ENCODE data around the gene GPX7.

GPX7 gene

GRCh38 chr1:52600533-52601179 lies 1.5 kb upstream of the GPX7 start:
- no peak overlapping the region for H3K4me3 ChIP-seq (ENCODE audit: low read depth in 1 of 2, low read length in 2 of 2)
- H3K36me3 ChIP-seq (ENCODE audit: control insufficient read depth in 1 of 2, insufficient read depth in 2 of 2, low read length in 2 of 2) = no peaks in the 10 kb centered on the region
- no peaks in the 10 kb centered on the region for H3K9me3 ChIP-seq (ENCODE audit: control insufficient read depth in 1 of 2, low read length in 2 of 2)
- H3K27ac ChIP-seq (ENCODE audit: low read depth, low read length) = no peak overlapping the region
- no peaks in the 10 kb centered on the region for H3K27me3 ChIP-seq (ENCODE audit: control insufficient read depth in 1 of 2, insufficient read depth in 2 of 2, low read length in 2 of 2)
- H3K4me1 ChIP-seq (ENCODE audit: control insufficient read depth in 1 of 2, insufficient read depth in 2 of 2, low read length in 2 of 2) = peaks cover 0 to 24% of the 10 kb centered on the region in 2 donors
- no peak overlapping the region for H3K9ac ChIP-seq (ENCODE audit: low read depth in 1 of 2, low read length in 2 of 2)

GRCh38 chr1:52601519-52601918 lies 652 bp upstream of the GPX7 start:
- Histone ChIP-seq H3K36me3 (ENCODE audit: control insufficient read depth in 1 of 2, insufficient read depth in 2 of 2, low read length in 2 of 2) (peaks cover 0 to 5% of the 10 kb centered on the region in 2 donors), H3K27ac (ENCODE audit: low read depth, low read length) (no peak overlapping the region), H3K9ac (ENCODE audit: low read depth in 1 of 2, low read length in 2 of 2) (peak overlapping the region in 1 of 2 donors; percentile 63), H3K27me3 (ENCODE audit: control insufficient read depth in 1 of 2, insufficient read depth in 2 of 2, low read length in 2 of 2) (no peaks in the 10 kb centered on the region), H3K4me3 (ENCODE audit: low read depth in 1 of 2, low read length in 2 of 2) (peak overlapping the region; percentile 65 to 68), H3K4me1 (ENCODE audit: control insufficient read depth in 1 of 2, insufficient read depth in 2 of 2, low read length in 2 of 2) (peaks cover 0 to 24% of the 10 kb centered on the region in 2 donors), H3K9me3 (ENCODE audit: control insufficient read depth in 1 of 2, low read length in 2 of 2) (no peaks in the 10 kb centered on the region)

- Histone ChIP-seq H3K27ac (ENCODE audit: low read depth, low read length) (no peak overlapping the region), H3K4me1 (ENCODE audit: control insufficient read depth in 1 of 2, insufficient read depth in 2 of 2, low read length in 2 of 2) (peaks cover 0 to 24% of the 10 kb centered on the region in 2 donors), H3K4me3 (ENCODE audit: low read depth in 1 of 2, low read length in 2 of 2) (peak overlapping the region; percentile 65 to 68), H3K9me3 (ENCODE audit: control insufficient read depth in 1 of 2, low read length in 2 of 2) (no peaks in the 10 kb centered on the region), H3K36me3 (ENCODE audit: control insufficient read depth in 1 of 2, insufficient read depth in 2 of 2, low read length in 2 of 2) (peaks cover 0 to 13% of the 10 kb centered on the region in 2 donors), H3K9ac (ENCODE audit: low read depth in 1 of 2, low read length in 2 of 2) (peak overlapping the region; percentile 18 to 20), H3K27me3 (ENCODE audit: control insufficient read depth in 1 of 2, insufficient read depth in 2 of 2, low read length in 2 of 2) (no peaks in the 10 kb centered on the region)
Observed at GRCh38 chr1:52602856-52603600, 857 bp downstream of the GPX7 start.

GRCh38 chr1:52603630-52604029 lies 1.5 kb downstream of the GPX7 start:
- Histone ChIP-seq H3K4me3 (ENCODE audit: low read depth in 1 of 2, low read length in 2 of 2) (no peak overlapping the region), H3K27me3 (ENCODE audit: control insufficient read depth in 1 of 2, insufficient read depth in 2 of 2, low read length in 2 of 2) (no peaks in the 10 kb centered on the region), H3K9me3 (ENCODE audit: control insufficient read depth in 1 of 2, low read length in 2 of 2) (no peaks in the 10 kb centered on the region), H3K27ac (ENCODE audit: low read depth, low read length) (no peak overlapping the region), H3K36me3 (ENCODE audit: control insufficient read depth in 1 of 2, insufficient read depth in 2 of 2, low read length in 2 of 2) (peaks cover 0 to 14% of the 10 kb centered on the region in 2 donors), H3K4me1 (ENCODE audit: control insufficient read depth in 1 of 2, insufficient read depth in 2 of 2, low read length in 2 of 2) (peaks cover 0 to 24% of the 10 kb centered on the region in 2 donors), H3K9ac (ENCODE audit: low read depth in 1 of 2, low read length in 2 of 2) (no peak overlapping the region)

GRCh38 chr1:52604063-52604770 lies 2.0 kb downstream of the GPX7 start:
- no peak overlapping the region for H3K4me3 ChIP-seq (ENCODE audit: low read depth in 1 of 2, low read length in 2 of 2)
- peaks cover 0 to 14% of the 10 kb centered on the region in 2 donors for H3K36me3 ChIP-seq (ENCODE audit: control insufficient read depth in 1 of 2, insufficient read depth in 2 of 2, low read length in 2 of 2)
- H3K27ac ChIP-seq (ENCODE audit: low read depth, low read length) = no peak overlapping the region
- no peaks in the 10 kb centered on the region for H3K27me3 ChIP-seq (ENCODE audit: control insufficient read depth in 1 of 2, insufficient read depth in 2 of 2, low read length in 2 of 2)
- H3K9me3 ChIP-seq (ENCODE audit: control insufficient read depth in 1 of 2, low read length in 2 of 2) = no peaks in the 10 kb centered on the region
- no peak overlapping the region for H3K9ac ChIP-seq (ENCODE audit: low read depth in 1 of 2, low read length in 2 of 2)
- H3K4me1 ChIP-seq (ENCODE audit: control insufficient read depth in 1 of 2, insufficient read depth in 2 of 2, low read length in 2 of 2) = peaks cover 0 to 24% of the 10 kb centered on the region in 2 donors

GRCh38 chr1:52613636-52614373 lies 11.6 kb downstream of the GPX7 start:
- Histone ChIP-seq H3K9me3 (ENCODE audit: control insufficient read depth in 1 of 2, low read length in 2 of 2) (no peaks in the 10 kb centered on the region), H3K4me3 (ENCODE audit: low read depth in 1 of 2, low read length in 2 of 2) (no peak overlapping the region), H3K9ac (ENCODE audit: low read depth in 1 of 2, low read length in 2 of 2) (no peak overlapping the region), H3K4me1 (ENCODE audit: control insufficient read depth in 1 of 2, insufficient read depth in 2 of 2, low read length in 2 of 2) (no peaks in the 10 kb centered on the region), H3K27ac (ENCODE audit: low read depth, low read length) (no peak overlapping the region), H3K27me3 (ENCODE audit: control insufficient read depth in 1 of 2, insufficient read depth in 2 of 2, low read length in 2 of 2) (no peaks in the 10 kb centered on the region), H3K36me3 (ENCODE audit: control insufficient read depth in 1 of 2, insufficient read depth in 2 of 2, low read length in 2 of 2) (no peaks in the 10 kb centered on the region)

- Histone ChIP-seq H3K4me1 (ENCODE audit: control insufficient read depth in 1 of 2, insufficient read depth in 2 of 2, low read length in 2 of 2) (no peaks in the 10 kb centered on the region), H3K9me3 (ENCODE audit: control insufficient read depth in 1 of 2, low read length in 2 of 2) (no peaks in the 10 kb centered on the region), H3K27ac (ENCODE audit: low read depth, low read length) (no peak overlapping the region), H3K27me3 (ENCODE audit: control insufficient read depth in 1 of 2, insufficient read depth in 2 of 2, low read length in 2 of 2) (no peaks in the 10 kb centered on the region), H3K9ac (ENCODE audit: low read depth in 1 of 2, low read length in 2 of 2) (no peak overlapping the region), H3K36me3 (ENCODE audit: control insufficient read depth in 1 of 2, insufficient read depth in 2 of 2, low read length in 2 of 2) (no peaks in the 10 kb centered on the region), H3K4me3 (ENCODE audit: low read depth in 1 of 2, low read length in 2 of 2) (no peak overlapping the region)
Observed at GRCh38 chr1:52614671-52615070, 12.5 kb downstream of the GPX7 start.

- no peak overlapping the region for H3K4me3 ChIP-seq (ENCODE audit: low read depth in 1 of 2, low read length in 2 of 2)
- H3K36me3 ChIP-seq (ENCODE audit: control insufficient read depth in 1 of 2, insufficient read depth in 2 of 2, low read length in 2 of 2) = no peaks in the 10 kb centered on the region
- no peaks in the 10 kb centered on the region for H3K4me1 ChIP-seq (ENCODE audit: control insufficient read depth in 1 of 2, insufficient read depth in 2 of 2, low read length in 2 of 2)
- H3K27ac ChIP-seq (ENCODE audit: low read depth, low read length) = no peak overlapping the region
- no peaks in the 10 kb centered on the region for H3K27me3 ChIP-seq (ENCODE audit: control insufficient read depth in 1 of 2, insufficient read depth in 2 of 2, low read length in 2 of 2)
- no peak overlapping the region for H3K9ac ChIP-seq (ENCODE audit: low read depth in 1 of 2, low read length in 2 of 2)
- peaks cover 0 to under 1% of the 10 kb centered on the region in 2 donors for H3K9me3 ChIP-seq (ENCODE audit: control insufficient read depth in 1 of 2, low read length in 2 of 2)
Observed at GRCh38 chr1:52615489-52616042, 13.4 kb downstream of the GPX7 start.

GRCh38 chr1:52621950-52622349 lies 19.8 kb downstream of the GPX7 start:
- H3K4me1 ChIP-seq (ENCODE audit: control insufficient read depth in 1 of 2, insufficient read depth in 2 of 2, low read length in 2 of 2) = no peaks in the 10 kb centered on the region
- no peak overlapping the region for H3K4me3 ChIP-seq (ENCODE audit: low read depth in 1 of 2, low read length in 2 of 2)

More at GRCh38 chr1:52621950-52622349, 19.8 kb downstream of the GPX7 start:
- Histone ChIP-seq H3K27me3 (ENCODE audit: control insufficient read depth in 1 of 2, insufficient read depth in 2 of 2, low read length in 2 of 2) (no peaks in the 10 kb centered on the region), H3K9ac (ENCODE audit: low read depth in 1 of 2, low read length in 2 of 2) (no peak overlapping the region), H3K27ac (ENCODE audit: low read depth, low read length) (no peak overlapping the region), H3K9me3 (ENCODE audit: control insufficient read depth in 1 of 2, low read length in 2 of 2) (peaks cover 3 to 9% of the 10 kb centered on the region in 2 donors), H3K36me3 (ENCODE audit: control insufficient read depth in 1 of 2, insufficient read depth in 2 of 2, low read length in 2 of 2) (no peaks in the 10 kb centered on the region)

Data from duodenal mucosa (tissue), 2 donors.